PC-9 (cell line): ENCODE results near the gene NUP188. TPM values are rescaled to one million over a fixed set of nuclear protein-coding genes. Genes with fewer than 3 reads are reported as not detected.

Source experiments
- BruUV-seq: library from RNA; stranded (reverse); fragments of 400-500 nt; replicated peaks from 2 replicates; lab custom pipeline; 2021; lab: Mats Ljungman, UMichigan
- CTCF ChIA-PET: fragments of 300-600 bp; sonication (Branson Sonifier 250); formaldehyde crosslinking; loops from one replicate; lab custom pipeline; 2022; ENCODE audit warnings: antibody characterized with exemption; lab: Charles Lee
- POLR2A ChIA-PET: fragments of 300-600 bp; sonication (Branson Sonifier 250); formaldehyde crosslinking; loops from one replicate; lab custom pipeline; 2022; ENCODE audit warnings: antibody characterized with exemption; ENCODE audit not compliant: unreplicated experiment; lab: Charles Lee
- DNase-seq, 2 experiments: peaks; one replicate each; pipeline versions ENCODE4 v3.0.0 to v3.0.0-alpha.2; 2015 to 2022; ENCODE audit warnings: mixed read lengths in 1 of 2
- H2AFZ ChIP-seq: fragments of 200-600 bp; sonication (generic); 2 replicates; pipeline ENCODE4 v1.8.1; 2017; ENCODE audit warnings: antibody characterized with exemption
- H3F3A ChIP-seq: fragments of 200-600 bp; sonication (generic); 2 replicates; pipeline ENCODE4 v1.8.1; 2017; ENCODE audit warnings: antibody characterized with exemption, mild to moderate bottlenecking, low read depth; ENCODE audit not compliant: insufficient read depth
- H3K27ac ChIP-seq: fragments of 200-600 bp; sonication (generic); 2 replicates; pipeline ENCODE4 v1.6.1; 2016; ENCODE audit warnings: mixed run types
- H3K27me3 ChIP-seq: fragments of 200-600 bp; sonication (generic); 2 replicates; pipeline ENCODE4 v1.6.1; 2016; ENCODE audit warnings: low read depth, mixed run types; ENCODE audit not compliant: insufficient read depth
- H3K36me3 ChIP-seq: fragments of 200-600 bp; sonication (generic); 2 replicates; pipeline ENCODE4 v1.6.1; 2016; ENCODE audit warnings: low read depth, mixed run types
- H3K4me1 ChIP-seq: fragments of 200-600 bp; sonication (generic); replicated peaks from 2 replicates; pipeline ENCODE4 v1.6.1; 2016; ENCODE audit warnings: mixed run types; ENCODE audit not compliant: insufficient read depth
- H3K4me2 ChIP-seq: fragments of 200-600 bp; sonication (generic); 2 replicates; pipeline ENCODE4 v1.6.1; 2017; ENCODE audit warnings: mixed run types
- H3K4me3 ChIP-seq: fragments of 200-600 bp; sonication (generic); 2 replicates; pipeline ENCODE4 v1.6.1; 2016; ENCODE audit warnings: mixed run types
- H3K79me2 ChIP-seq: fragments of 200-600 bp; sonication (generic); 2 replicates; pipeline ENCODE4 v1.6.1; 2017; ENCODE audit warnings: low read depth, mixed run types
- H3K9me2 ChIP-seq: fragments of 200-600 bp; sonication (generic); 2 replicates; pipeline ENCODE4 v1.8.1; 2017; ENCODE audit warnings: mild to moderate bottlenecking; ENCODE audit not compliant: insufficient read depth
- H3K9me3 ChIP-seq: fragments of 200-600 bp; sonication (generic); 2 replicates; pipeline ENCODE4 v1.8.1; 2016; ENCODE audit warnings: low read depth; ENCODE audit not compliant: insufficient read depth
- H4K20me1 ChIP-seq: fragments of 200-600 bp; sonication (generic); 2 replicates; pipeline ENCODE4 v1.8.1; 2017; ENCODE audit not compliant: insufficient read depth
- EZH2 ChIP-seq: fragments of 200-600 bp; sonication (generic); IDR thresholded peaks from 2 replicates; pipeline ENCODE4 v1.8.0; 2017; ENCODE audit warnings: antibody characterized with exemption, low read depth
- intact Hi-C: fragments of 100-400 bp; cut with micrococcal nuclease; formaldehyde crosslinking; loops from one replicate; pipeline ENCODE4 v1.10.0; 2022; ENCODE audit not compliant: unreplicated experiment
- total RNA-seq: library from RNA; stranded (reverse); gene quantifications from 2 replicates; pipeline ENCODE4 v1.2.3, GENCODE V29; 2021
- TF ChIP-seq, protein P1 (sequence below): fragments of 200-600 bp; sonication (generic); conservative IDR thresholded peaks from 2 replicates; pipeline ENCODE4 v1.6.1; 2017; ENCODE audit warnings: mixed run types, antibody characterized with exemption, mild to moderate bottlenecking, moderate library complexity

NUP188 gene
- total RNA-seq, 1 experiment from 2014 or later = 90.0 TPM

DNA sequence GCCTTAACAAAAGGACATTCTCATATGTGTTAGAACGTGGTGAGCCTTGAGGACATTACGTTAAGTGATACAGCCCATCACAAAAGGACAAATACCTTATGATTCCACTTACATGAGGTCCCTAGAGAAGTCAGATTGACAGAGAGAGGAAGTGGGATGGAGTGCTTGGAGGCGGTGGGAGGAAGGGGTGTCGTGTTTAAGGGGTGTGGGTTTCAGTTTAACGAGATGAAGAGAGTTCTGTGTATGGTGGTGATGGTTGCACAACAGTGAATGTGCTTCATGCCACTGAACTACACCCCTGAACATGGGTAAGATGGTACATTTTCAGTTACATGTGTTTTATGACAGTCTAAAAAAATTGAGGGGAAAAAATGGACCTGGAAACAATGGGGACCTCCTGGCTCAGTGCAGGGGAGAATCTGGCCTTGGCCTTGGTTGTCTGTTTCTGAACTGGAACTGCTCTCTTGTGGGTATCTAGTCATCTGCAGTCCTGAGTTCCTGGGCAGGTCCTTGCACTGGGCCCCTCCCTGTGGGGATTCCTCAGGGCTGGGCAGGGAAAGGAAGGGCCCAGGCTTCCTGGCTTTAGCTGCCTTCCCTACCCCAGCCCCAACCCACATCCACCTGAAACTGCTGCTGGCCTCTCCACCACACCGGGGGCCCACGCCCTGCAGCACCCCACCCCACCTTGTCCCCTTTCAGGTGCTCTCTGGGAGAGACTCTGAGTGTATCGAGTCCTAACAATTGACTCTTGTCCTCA is 47.8 kb upstream of the NUP188 start:
- intact Hi-C loops = no loop called here
- no peak overlapping the region for H3K4me3 ChIP-seq
- H4K20me1 ChIP-seq = no peaks in the 10 kb centered on the region
- no peaks in the 10 kb centered on the region for H3K9me3 ChIP-seq
- peaks cover 67% of the 10 kb centered on the region for H3K4me1 ChIP-seq
- no peak overlapping the region for H2AFZ ChIP-seq
- H3K4me2 ChIP-seq = peak overlapping the region; percentile 29
- peaks cover 5% of the 10 kb centered on the region; the same call in 1 of the 2 replicates for H3K79me2 ChIP-seq
- no peaks in the 10 kb centered on the region for H3K27me3 ChIP-seq
- peak in 1 of 2 experiments; percentile 83 for DNase-seq
- H3F3A ChIP-seq = peaks cover 56% of the 10 kb centered on the region
- no peaks in the 10 kb centered on the region for H3K9me2 ChIP-seq
- CTCF ChIA-PET = interaction anchor here (0.6 to 1.0 kb wide), 2 partner anchors 17 to 29 kb away, joined by 3 to 9 read pairs; no protein-coding TSS in a partner anchor
- peaks cover 10% of the 10 kb centered on the region; the same call in 1 of the 2 replicates for H3K36me3 ChIP-seq
- BruUV-seq = TSS peak; percentile 67
- POLR2A ChIA-PET = interaction anchor here (0.5 kb wide), 1 partner anchor 57 kb away, joined by 14 read pairs; no protein-coding TSS in a partner anchor
- peak overlapping the region; percentile 88 for H3K27ac ChIP-seq
- no peak for TF ChIP-seq EZH2
- TF ChIP-seq, protein P1, sequence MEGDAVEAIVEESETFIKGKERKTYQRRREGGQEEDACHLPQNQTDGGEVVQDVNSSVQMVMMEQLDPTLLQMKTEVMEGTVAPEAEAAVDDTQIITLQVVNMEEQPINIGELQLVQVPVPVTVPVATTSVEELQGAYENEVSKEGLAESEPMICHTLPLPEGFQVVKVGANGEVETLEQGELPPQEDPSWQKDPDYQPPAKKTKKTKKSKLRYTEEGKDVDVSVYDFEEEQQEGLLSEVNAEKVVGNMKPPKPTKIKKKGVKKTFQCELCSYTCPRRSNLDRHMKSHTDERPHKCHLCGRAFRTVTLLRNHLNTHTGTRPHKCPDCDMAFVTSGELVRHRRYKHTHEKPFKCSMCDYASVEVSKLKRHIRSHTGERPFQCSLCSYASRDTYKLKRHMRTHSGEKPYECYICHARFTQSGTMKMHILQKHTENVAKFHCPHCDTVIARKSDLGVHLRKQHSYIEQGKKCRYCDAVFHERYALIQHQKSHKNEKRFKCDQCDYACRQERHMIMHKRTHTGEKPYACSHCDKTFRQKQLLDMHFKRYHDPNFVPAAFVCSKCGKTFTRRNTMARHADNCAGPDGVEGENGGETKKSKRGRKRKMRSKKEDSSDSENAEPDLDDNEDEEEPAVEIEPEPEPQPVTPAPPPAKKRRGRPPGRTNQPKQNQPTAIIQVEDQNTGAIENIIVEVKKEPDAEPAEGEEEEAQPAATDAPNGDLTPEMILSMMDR = no peak

DNA sequence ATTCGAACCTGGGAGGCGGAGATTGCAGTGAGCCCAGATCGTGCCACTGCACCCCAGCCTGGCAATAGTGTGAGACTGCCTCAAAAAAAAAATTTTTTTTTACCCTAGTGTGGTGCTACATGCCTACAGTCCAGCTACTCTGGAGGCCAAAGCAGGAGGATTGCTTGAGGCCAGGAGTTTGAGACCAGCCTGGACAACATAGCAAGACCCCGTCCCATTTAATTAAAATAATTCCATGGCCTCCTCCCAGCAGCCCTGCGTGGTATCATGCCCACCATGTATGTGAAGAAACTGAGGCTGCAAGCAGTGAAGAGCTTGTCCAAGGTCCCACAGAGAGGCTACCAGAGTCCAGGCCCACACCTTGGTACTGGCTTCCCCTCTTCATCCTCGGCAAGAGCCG is 46.1 kb upstream of the NUP188 start:
- no peaks in the 10 kb centered on the region for H3K27me3 ChIP-seq
- H4K20me1 ChIP-seq = no peaks in the 10 kb centered on the region
- no peak overlapping the region for H3K4me2 ChIP-seq
- H3K4me3 ChIP-seq = no peak overlapping the region
- no peaks in the 10 kb centered on the region for H3K9me2 ChIP-seq
- no peak for TF ChIP-seq EZH2
- TF ChIP-seq, protein P1 = no peak
- H3K4me1 ChIP-seq = peaks cover 67% of the 10 kb centered on the region
- ChIA-PET CTCF (no interaction called here), POLR2A (no interaction called here)
- H3F3A ChIP-seq = peaks cover 61% of the 10 kb centered on the region
- H3K9me3 ChIP-seq = no peaks in the 10 kb centered on the region
- no TSS peak for BruUV-seq
- H3K27ac ChIP-seq = peak overlapping the region; percentile 88
- 0 out of 2 replicates have a peak, but pooled peaks cover under 1% of the 10 kb centered on the region for H3K36me3 ChIP-seq
- H3K79me2 ChIP-seq = peaks cover 10% of the 10 kb centered on the region; the same call in 1 of the 2 replicates
- intact Hi-C loops = no loop called here
- no peak overlapping the region for H2AFZ ChIP-seq
- no peak for DNase-seq

DNA sequence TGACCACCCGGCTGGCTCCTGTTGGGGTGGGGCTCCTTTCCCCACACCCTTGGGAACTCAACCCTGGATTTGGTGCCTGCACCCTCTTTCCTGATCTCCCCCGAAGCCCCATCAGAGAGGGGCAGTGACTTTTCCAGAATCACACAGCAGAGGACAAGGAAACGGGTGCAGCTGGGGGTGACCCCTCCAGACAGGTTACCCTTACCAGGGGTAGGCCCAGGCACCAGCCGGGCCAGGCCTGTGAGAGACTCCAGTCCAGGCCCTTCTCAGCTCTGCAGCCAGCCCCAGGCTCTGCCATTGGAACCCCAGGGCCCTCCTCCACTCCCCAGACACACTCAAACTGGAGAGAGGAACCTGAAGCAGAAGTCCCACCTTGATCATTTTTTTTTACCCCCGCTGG is 45.7 kb upstream of the NUP188 start:
- Histone ChIP-seq H3K9me2 (no peaks in the 10 kb centered on the region), H3K4me3 (no peak overlapping the region), H3K4me2 (peak overlapping the region; percentile 62), H3K9me3 (no peaks in the 10 kb centered on the region), H3K27me3 (no peaks in the 10 kb centered on the region), H3K4me1 (peaks cover 67% of the 10 kb centered on the region), H3K79me2 (peaks cover 10% of the 10 kb centered on the region; the same call in 1 of the 2 replicates), H4K20me1 (no peaks in the 10 kb centered on the region), H3K27ac (peak overlapping the region; percentile 88), H3F3A (peaks cover 61% of the 10 kb centered on the region), H2AFZ (no peak overlapping the region), H3K36me3 (no peaks in the 10 kb centered on the region)
- POLR2A ChIA-PET = interaction anchor here (0.5 to 1.2 kb wide), 4 partner anchors 9 to 34 kb away, joined by 4 to 19 read pairs (median 9); no protein-coding TSS in a partner anchor
- intact Hi-C loops = loop anchor here (1.0 kb wide), 4 partner anchors 10 to 46 kb away; no protein-coding TSS in a partner anchor
- BruUV-seq = no TSS peak
- DNase-seq = no peak
- TF ChIP-seq, protein P1 = no peak
- no peak for TF ChIP-seq EZH2
- CTCF ChIA-PET = no interaction called here
